HepG2 (cell line): ENCODE data around the gene SMURF2. TPM values are rescaled to one million over a fixed set of nuclear protein-coding genes. Genes with fewer than 3 reads are reported as not detected.

ENCODE experiments used
- CREB1 ChIP-seq, 2 experiments: fragments of 450-650 bp in 1 of 2; IDR thresholded peaks; 2 replicates each; pipeline ENCODE4 v1.6.1; 2016 to 2017; ENCODE audit warnings: control low read depth in 1 of 2, mild to moderate bottlenecking in 1 of 2, missing compliant biosample characterization in 1 of 2, missing genetic modification characterization in 1 of 2
- FIP1L1 ChIP-seq: fragments of 200-400 bp; formaldehyde crosslinking; IDR thresholded peaks from 2 replicates; pipeline ENCODE4 v1.6.1; 2018; ENCODE audit warnings: low read depth, mild to moderate bottlenecking, low read length, moderate library complexity, borderline replicate concordance; ENCODE audit not compliant: insufficient read depth
- FOXO1 ChIP-seq: sonication (generic); formaldehyde crosslinking; IDR thresholded peaks from 2 replicates; pipeline ENCODE4 v1.4.0; 2020; ENCODE audit warnings: missing genetic modification reagents
- GTF3A ChIP-seq: sonication (generic); formaldehyde crosslinking; conservative IDR thresholded peaks from 2 replicates; pipeline ENCODE4 v1.4.0; 2020; ENCODE audit warnings: mild to moderate bottlenecking, missing genetic modification reagents
- MED13 ChIP-seq: sonication (generic); formaldehyde crosslinking; IDR thresholded peaks from 2 replicates; pipeline ENCODE4 v1.5.0; 2020; ENCODE audit warnings: missing genetic modification reagents
- REST ChIP-seq, 2 experiments: IDR thresholded peaks; 2 replicates each; pipeline ENCODE4 v1.6.1; 2011 to 2012; ENCODE audit warnings: low read length in 2 of 2, borderline replicate concordance in 1 of 2, low read depth in 1 of 2, mild to moderate bottlenecking in 1 of 2, moderate library complexity in 1 of 2
- TGIF2 ChIP-seq: IDR thresholded peaks from 2 replicates; pipeline ENCODE4 v1.6.1; 2016; ENCODE audit warnings: control low read depth, missing compliant biosample characterization
- ZKSCAN8 ChIP-seq: IDR thresholded peaks from 2 replicates; pipeline ENCODE4 v1.6.1; 2016; ENCODE audit warnings: borderline replicate concordance, missing genetic modification reagents, missing compliant biosample characterization
- ZNF253 ChIP-seq: sonication (generic); formaldehyde crosslinking; IDR thresholded peaks from 2 replicates; pipeline ENCODE4 v1.8.0; 2022; ENCODE audit warnings: mild to moderate bottlenecking, missing genetic modification reagents, borderline replicate concordance
- ZNF496 ChIP-seq: sonication (generic); formaldehyde crosslinking; IDR thresholded peaks from 2 replicates; pipeline ENCODE4 v1.8.1; 2023; ENCODE audit warnings: mild to moderate bottlenecking, moderate library complexity, missing genetic modification reagents; ENCODE audit not compliant: insufficient replicate concordance
- ZNF607 ChIP-seq: sonication (generic); formaldehyde crosslinking; IDR thresholded peaks from 2 replicates; pipeline ENCODE4 v1.5.1; 2020; ENCODE audit warnings: missing genetic modification reagents, mild to moderate bottlenecking, borderline replicate concordance
- ZNF687 ChIP-seq: sonication (generic); formaldehyde crosslinking; IDR thresholded peaks from 2 replicates; pipeline ENCODE4 v1.5.1; 2020; ENCODE audit warnings: mild to moderate bottlenecking, missing genetic modification reagents, moderate library complexity
- polyA plus RNA-seq, 8 experiments: library from polyadenylated mRNA; depleted of rRNA in 3 of 8; stranded (reverse) in 7 of 8; unstranded in 1 of 8; fragments of >200 nt; fragmentation: Illumina TruSeq in 4 of 8; extraction: Trizol in 4 of 8; gene quantifications; 2 replicates each; pipeline versions ENCODE4 v1.2.1 to v1.2.3, GENCODE V29; 2011 to 2016; ENCODE audit warnings: low read depth in 4 of 8, missing spikeins in 1 of 8, mixed read lengths in 1 of 8; ENCODE audit not compliant: insufficient read depth in 1 of 8
- total RNA-seq, 5 experiments: library from RNA; depleted of rRNA; stranded (reverse); fragments of >200 nt; fragmentation: Illumina TruSeq; extraction: Trizol; gene quantifications; 2 replicates each; pipeline ENCODE4 v1.2.3, GENCODE V29; 2016; ENCODE audit warnings: low read depth in 1 of 5
- TF ChIP-seq, protein P1 (sequence below): fragments of 450-650 bp; IDR thresholded peaks from 2 replicates; pipeline ENCODE4 v1.6.1; 2016
- TF ChIP-seq, protein P2 (sequence below): sonication (generic); formaldehyde crosslinking; IDR thresholded peaks from 2 replicates; pipeline ENCODE4 v1.8.0; 2022; ENCODE audit warnings: low read depth, missing genetic modification reagents

SMURF2 gene
- total and polyA plus RNA-seq, 2 of the 13 experiments (the other 11 are each of a cell fraction or from before 2014, with no cell fraction given) = 14.9 to 24.3 TPM

DNA sequence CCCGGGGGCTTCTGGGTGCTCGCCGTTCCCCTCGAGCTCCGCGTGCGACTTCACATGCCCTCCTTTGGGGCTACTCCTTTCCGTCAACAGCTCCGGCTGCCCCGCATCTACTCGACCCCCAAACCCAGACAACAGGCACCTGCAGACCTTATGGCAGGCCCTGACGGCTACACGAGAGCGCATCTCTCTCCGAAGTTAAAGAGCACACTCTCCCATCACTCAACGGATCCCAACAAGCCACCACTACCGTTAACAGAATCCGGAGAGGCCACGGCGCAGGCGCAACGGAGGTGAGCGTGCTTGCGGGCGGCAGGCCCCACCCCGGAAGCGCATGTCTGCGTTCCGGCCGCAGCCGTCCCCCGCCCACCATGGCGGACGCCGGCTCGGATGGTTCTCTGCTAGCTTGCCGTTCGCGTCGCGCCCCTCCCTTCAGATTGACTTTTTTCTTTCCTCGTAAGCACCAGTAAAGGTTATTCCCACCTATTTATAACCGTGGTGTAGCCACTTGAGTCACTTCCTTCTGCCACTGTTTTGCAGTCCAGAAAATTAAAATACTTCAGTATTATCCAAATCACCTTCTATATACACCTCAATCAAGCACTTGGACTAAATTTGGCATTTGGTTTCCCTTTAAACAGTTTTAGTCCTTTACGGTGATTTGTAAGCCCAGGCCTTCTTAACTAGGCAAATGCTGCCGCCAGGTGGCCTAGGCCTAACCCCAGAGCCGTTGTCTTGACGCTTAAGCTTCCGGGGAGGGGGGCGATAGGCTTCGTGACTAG is 165.1 kb downstream of the SMURF2 start, which contains the start of gene POLG2 (continued):
- TF ChIP-seq REST (IDR thresholded peaks at IDR 0.05; ENCODE audit: borderline replicate concordance in 1 of 2, low read depth in 1 of 2, low read length in 2 of 2) (0 out of 4 replicates have a peak, but pooled peaks of 1 of the 2 experiments have one; percentile 45), GTF3A (peak; percentile 70; the same call in 1 of the 2 replicates), FOXO1 (CRISPR knock-in tag) (peak; percentile 14), FIP1L1 (0 out of 2 replicates have a peak, but pooled peaks have one; percentile 63), TGIF2 (peak; percentile 71; the same call in 1 of the 2 replicates), ZNF253 (CRISPR knock-in tag) (peak; percentile 89), MED13 (CRISPR knock-in tag) (no peak), CREB1 (IDR thresholded peaks at IDR 0.05) (0 out of 2 replicates have a peak, but pooled peaks have one; percentile 2), CREB1 (CRISPR knock-in tag; IDR thresholded peaks at IDR 0.05) (peak; percentile 71; the same call in 1 of the 2 replicates), ZNF607 (CRISPR knock-in tag) (peak; percentile 84), ZNF687 (CRISPR knock-in tag) (peak; percentile 100), ZNF496 (CRISPR knock-in tag) (no peak), ZKSCAN8 (CRISPR knock-in tag) (no peak; the same call in 1 of the 2 replicates)
- TF ChIP-seq, protein P1, sequence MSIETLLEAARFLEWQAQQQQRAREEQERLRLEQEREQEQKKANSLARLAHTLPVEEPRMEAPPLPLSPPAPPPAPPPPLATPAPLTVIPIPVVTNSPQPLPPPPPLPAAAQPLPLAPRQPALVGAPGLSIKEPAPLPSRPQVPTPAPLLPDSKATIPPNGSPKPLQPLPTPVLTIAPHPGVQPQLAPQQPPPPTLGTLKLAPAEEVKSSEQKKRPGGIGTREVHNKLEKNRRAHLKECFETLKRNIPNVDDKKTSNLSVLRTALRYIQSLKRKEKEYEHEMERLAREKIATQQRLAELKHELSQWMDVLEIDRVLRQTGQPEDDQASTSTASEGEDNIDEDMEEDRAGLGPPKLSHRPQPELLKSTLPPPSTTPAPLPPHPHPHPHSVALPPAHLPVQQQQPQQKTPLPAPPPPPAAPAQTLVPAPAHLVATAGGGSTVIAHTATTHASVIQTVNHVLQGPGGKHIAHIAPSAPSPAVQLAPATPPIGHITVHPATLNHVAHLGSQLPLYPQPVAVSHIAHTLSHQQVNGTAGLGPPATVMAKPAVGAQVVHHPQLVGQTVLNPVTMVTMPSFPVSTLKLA = peak; percentile 60
- TF ChIP-seq, protein P2, sequence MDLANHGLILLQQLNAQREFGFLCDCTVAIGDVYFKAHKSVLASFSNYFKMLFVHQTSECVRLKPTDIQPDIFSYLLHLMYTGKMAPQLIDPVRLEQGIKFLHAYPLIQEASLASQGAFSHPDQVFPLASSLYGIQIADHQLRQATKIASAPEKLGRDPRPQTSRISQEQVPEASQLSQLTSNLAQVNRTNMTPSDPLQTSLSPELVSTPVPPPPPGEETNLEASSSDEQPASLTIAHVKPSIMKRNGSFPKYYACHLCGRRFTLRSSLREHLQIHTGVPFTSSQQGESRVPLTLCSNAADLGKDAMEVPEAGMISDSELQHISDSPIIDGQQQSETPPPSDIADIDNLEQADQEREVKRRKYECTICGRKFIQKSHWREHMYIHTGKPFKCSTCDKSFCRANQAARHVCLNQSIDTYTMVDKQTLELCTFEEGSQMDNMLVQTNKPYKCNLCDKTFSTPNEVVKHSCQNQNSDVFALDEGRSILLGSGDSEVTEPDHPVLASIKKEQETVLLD (CRISPR knock-in tag) = 0 out of 2 replicates have a peak, but pooled peaks have one; percentile 54
